ENCODE results near the gene F9. TPM values are rescaled to one million over a fixed set of nuclear protein-coding genes. Genes with fewer than 3 reads are reported as not detected.

Gene F9
- total and polyA plus RNA-seq, 2 of the 4 experiments (the other 2 are of a cell fraction), result not detected

- Histone ChIP-seq H3K56ac (ENCODE audit: extremely low read depth, insufficient read depth, low read length) (no peak overlapping the region), H3K18ac (ENCODE audit: low read depth, low read length) (no peak overlapping the region), H3K9ac (ENCODE audit: low read depth, low read length) (no peak overlapping the region), H3K27me3 (ENCODE audit: control insufficient read depth, insufficient read depth, low read length) (no peaks in the 10 kb centered on the region), H3K79me1 (ENCODE audit: low read depth in 1 of 2, low read length in 2 of 2) (no peaks in the 10 kb centered on the region), H3K27ac (ENCODE audit: insufficient read depth, low read length) (no peak overlapping the region), H4K91ac (ENCODE audit: insufficient read depth, low read depth, low read length) (no peak overlapping the region), H4K8ac (ENCODE audit: low read depth in 2 of 2, low read length in 2 of 2) (no peak overlapping the region), H3K36me3 (ENCODE audit: control insufficient read depth, insufficient read depth, low read length) (no peaks in the 10 kb centered on the region), H2BK120ac (ENCODE audit: low read depth, low read length) (no peak overlapping the region), H3K9me3 (ENCODE audit: control insufficient read depth, insufficient read depth, low read length) (no peaks in the 10 kb centered on the region), H2AK5ac (ENCODE audit: low read depth, low read length) (no peak overlapping the region), H3K4me2 (ENCODE audit: low read depth, low read length) (no peak overlapping the region), H4K20me1 (ENCODE audit: insufficient read depth, low read length) (no peaks in the 10 kb centered on the region), H3K4me3 (ENCODE audit: insufficient read depth, low read depth, low read length) (no peak overlapping the region), H4K5ac (ENCODE audit: low read depth, low read length) (no peak overlapping the region), H2BK5ac (ENCODE audit: low read depth, low read length, poor library complexity, severe bottlenecking) (no peak overlapping the region), H3K4ac (ENCODE audit: low read depth, low read length) (no peak overlapping the region), H3K23ac (ENCODE audit: low read depth, low read length) (no peak overlapping the region), H2AK9ac (replicated peaks; ENCODE audit: low read depth, low read length, poor library complexity) (no peak overlapping the region), H3K14ac (replicated peaks; ENCODE audit: low read depth, low read length) (no peak overlapping the region), H3K4me1 (ENCODE audit: control insufficient read depth, insufficient read depth, low read length) (no peaks in the 10 kb centered on the region), H2BK20ac (ENCODE audit: low read depth, low read length) (no peak overlapping the region), H2AFZ (replicated peaks; ENCODE audit: low read length, poor library complexity) (no peak overlapping the region), H2BK15ac (ENCODE audit: low read depth, low read length) (no peak overlapping the region), H3K9me1 (ENCODE audit: insufficient read depth, low read length) (no peaks in the 10 kb centered on the region)
- TF ChIP-seq, protein P1, sequence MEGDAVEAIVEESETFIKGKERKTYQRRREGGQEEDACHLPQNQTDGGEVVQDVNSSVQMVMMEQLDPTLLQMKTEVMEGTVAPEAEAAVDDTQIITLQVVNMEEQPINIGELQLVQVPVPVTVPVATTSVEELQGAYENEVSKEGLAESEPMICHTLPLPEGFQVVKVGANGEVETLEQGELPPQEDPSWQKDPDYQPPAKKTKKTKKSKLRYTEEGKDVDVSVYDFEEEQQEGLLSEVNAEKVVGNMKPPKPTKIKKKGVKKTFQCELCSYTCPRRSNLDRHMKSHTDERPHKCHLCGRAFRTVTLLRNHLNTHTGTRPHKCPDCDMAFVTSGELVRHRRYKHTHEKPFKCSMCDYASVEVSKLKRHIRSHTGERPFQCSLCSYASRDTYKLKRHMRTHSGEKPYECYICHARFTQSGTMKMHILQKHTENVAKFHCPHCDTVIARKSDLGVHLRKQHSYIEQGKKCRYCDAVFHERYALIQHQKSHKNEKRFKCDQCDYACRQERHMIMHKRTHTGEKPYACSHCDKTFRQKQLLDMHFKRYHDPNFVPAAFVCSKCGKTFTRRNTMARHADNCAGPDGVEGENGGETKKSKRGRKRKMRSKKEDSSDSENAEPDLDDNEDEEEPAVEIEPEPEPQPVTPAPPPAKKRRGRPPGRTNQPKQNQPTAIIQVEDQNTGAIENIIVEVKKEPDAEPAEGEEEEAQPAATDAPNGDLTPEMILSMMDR (conservative IDR thresholded peaks at IDR 0.05; ENCODE audit: low read depth, low read length), result no peak
- TF ChIP-seq RCOR1 (IDR thresholded peaks at IDR 0.05; ENCODE audit: insufficient replicate concordance, low read length), result no peak
- TF ChIP-seq CEBPB (IDR thresholded peaks at IDR 0.05; ENCODE audit: low read depth, low read length), result no peak
- TF ChIP-seq RAD21 (IDR thresholded peaks at IDR 0.05; ENCODE audit: low read length), result no peak
- no peak for TF ChIP-seq MAFK (IDR thresholded peaks at IDR 0.05; ENCODE audit: low read depth, low read length)
- TF ChIP-seq, protein P2, sequence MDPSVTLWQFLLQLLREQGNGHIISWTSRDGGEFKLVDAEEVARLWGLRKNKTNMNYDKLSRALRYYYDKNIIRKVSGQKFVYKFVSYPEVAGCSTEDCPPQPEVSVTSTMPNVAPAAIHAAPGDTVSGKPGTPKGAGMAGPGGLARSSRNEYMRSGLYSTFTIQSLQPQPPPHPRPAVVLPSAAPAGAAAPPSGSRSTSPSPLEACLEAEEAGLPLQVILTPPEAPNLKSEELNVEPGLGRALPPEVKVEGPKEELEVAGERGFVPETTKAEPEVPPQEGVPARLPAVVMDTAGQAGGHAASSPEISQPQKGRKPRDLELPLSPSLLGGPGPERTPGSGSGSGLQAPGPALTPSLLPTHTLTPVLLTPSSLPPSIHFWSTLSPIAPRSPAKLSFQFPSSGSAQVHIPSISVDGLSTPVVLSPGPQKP (IDR thresholded peaks at IDR 0.05; ENCODE audit: borderline replicate concordance, low read depth, low read length), result no peak
- TF ChIP-seq USF2 (IDR thresholded peaks at IDR 0.05; ENCODE audit: low read depth, low read length), result no peak
- no peak for TF ChIP-seq CHD1 (IDR thresholded peaks at IDR 0.05; ENCODE audit: low read depth, low read length)
- no peak for TF ChIP-seq NFE2L2 (IDR thresholded peaks at IDR 0.05; ENCODE audit: low read depth, low read length)
- no peak for TF ChIP-seq MAZ (IDR thresholded peaks at IDR 0.05; ENCODE audit: borderline replicate concordance, low read depth, low read length)
- TF ChIP-seq POLR2A (IDR thresholded peaks at IDR 0.05; ENCODE audit: low read depth, low read length), result no peak
- no peak for TF ChIP-seq SMC3 (IDR thresholded peaks at IDR 0.05; ENCODE audit: low read depth, low read length)
- no peak for TF ChIP-seq RFX5 (IDR thresholded peaks at IDR 0.05; ENCODE audit: low read depth, low read length)
- in situ Hi-C loops (cut with MboI; ENCODE audit: low sequenced_read_pairs) (no loop called here), dilution Hi-C loops (cut with HindIII; ENCODE audit: low sequenced_read_pairs, unreplicated experiment) (no loop called here), intact Hi-C loops (cut with micrococcal nuclease) (no loop called here)
- ATAC-seq (ENCODE audit: low read depth), result no peak
- BruUV-seq (replicated peaks), result no TSS peak
- ChIA-PET POLR2A (ENCODE audit: unreplicated experiment) (no interaction called here), CTCF (interaction anchor here (0.9 kb wide), 1 partner anchor 26 kb away, joined by 4 read pairs; no protein-coding TSS in a partner anchor)
- WGBS, 2 experiments (ENCODE audit: extremely low coverage in 2 of 2, insufficient read length in 1 of 2), result no CpG with 5 or more reads among the region's 3 CpGs
- DNase-seq, result no peak
Measured at GRCh38 chrX:139544591-139544990, 14.1 kb downstream of the F9 start.

All from IMR-90 (cell line).